ENCODE results near the gene SLC11A1.

DNA sequence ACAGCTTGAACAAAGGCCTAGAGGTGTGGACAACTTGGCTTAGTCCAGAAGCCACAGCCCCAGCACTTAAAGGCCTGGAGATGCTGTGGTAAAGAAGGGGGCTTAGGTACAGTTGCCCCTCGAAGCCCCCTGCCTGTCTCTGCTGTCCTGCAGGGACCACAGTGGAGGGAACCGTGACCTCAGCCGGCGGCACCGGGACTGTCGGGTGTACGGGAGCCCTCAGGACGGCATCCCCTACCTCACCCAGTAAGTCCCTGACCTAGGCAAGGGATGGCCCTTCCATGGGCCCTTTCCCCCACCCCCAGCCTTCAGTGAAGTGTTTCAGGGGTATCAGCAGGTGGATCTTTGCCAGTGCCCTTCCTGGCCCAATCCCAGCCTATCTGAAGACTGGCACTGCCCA is 40.7 kb upstream of the SLC11A1 start:
- TF ChIP-seq, protein P1, sequence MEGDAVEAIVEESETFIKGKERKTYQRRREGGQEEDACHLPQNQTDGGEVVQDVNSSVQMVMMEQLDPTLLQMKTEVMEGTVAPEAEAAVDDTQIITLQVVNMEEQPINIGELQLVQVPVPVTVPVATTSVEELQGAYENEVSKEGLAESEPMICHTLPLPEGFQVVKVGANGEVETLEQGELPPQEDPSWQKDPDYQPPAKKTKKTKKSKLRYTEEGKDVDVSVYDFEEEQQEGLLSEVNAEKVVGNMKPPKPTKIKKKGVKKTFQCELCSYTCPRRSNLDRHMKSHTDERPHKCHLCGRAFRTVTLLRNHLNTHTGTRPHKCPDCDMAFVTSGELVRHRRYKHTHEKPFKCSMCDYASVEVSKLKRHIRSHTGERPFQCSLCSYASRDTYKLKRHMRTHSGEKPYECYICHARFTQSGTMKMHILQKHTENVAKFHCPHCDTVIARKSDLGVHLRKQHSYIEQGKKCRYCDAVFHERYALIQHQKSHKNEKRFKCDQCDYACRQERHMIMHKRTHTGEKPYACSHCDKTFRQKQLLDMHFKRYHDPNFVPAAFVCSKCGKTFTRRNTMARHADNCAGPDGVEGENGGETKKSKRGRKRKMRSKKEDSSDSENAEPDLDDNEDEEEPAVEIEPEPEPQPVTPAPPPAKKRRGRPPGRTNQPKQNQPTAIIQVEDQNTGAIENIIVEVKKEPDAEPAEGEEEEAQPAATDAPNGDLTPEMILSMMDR (IDR thresholded peaks at IDR 0.05) = no peak
- no peak for TF ChIP-seq EZH2 (IDR thresholded peaks at IDR 0.05; ENCODE audit: borderline replicate concordance, insufficient read depth, low read depth, low read length, poor library complexity, severe bottlenecking)

Data from B cell (primary cell).